ENCODE measurements around the gene KLHL18. TPM values are rescaled to one million over a fixed set of nuclear protein-coding genes. Genes with fewer than 3 reads are reported as not detected.
"Not testable (repeated sequence)": the region's sequence is repeated elsewhere in the genome, so short reads cannot be mapped to it uniquely, and the experiment has no call there.

Gene KLHL18
- total RNA-seq, 3 donors from 2014 or later (not counting 1 experiment from before 2014, with no cell fraction given): 37.3 to 47.9 (median 45.2) TPM

- DNase-seq (no peak), ATAC-seq (no peak)
- H3K9me3 ChIP-seq (ENCODE audit: control insufficient read depth, insufficient read depth, low read length): no peaks in the 10 kb centered on the region
- H3K27me3 ChIP-seq (ENCODE audit: control insufficient read depth, insufficient read depth, low read length): no peaks in the 10 kb centered on the region
- no peaks in the 10 kb centered on the region for H3K4me1 ChIP-seq (ENCODE audit: control insufficient read depth, insufficient read depth, low read length)
- Mint-ChIP-seq H3K36me3 (no peaks in the 10 kb centered on the region), H3K4me3 (no peak overlapping the region), H3K9me3 (no peaks in the 10 kb centered on the region), H3K4me1 (no peaks in the 10 kb centered on the region), H3K27me3 (ENCODE audit: low read depth in 2 of 2) (no peaks in the 10 kb centered on the region), H3K27ac (no peak overlapping the region)
- no peak overlapping the region for H3K4me3 ChIP-seq (ENCODE audit: low read length)
- H3K27ac ChIP-seq (ENCODE audit: low read length): no peak overlapping the region
- intact Hi-C loops (cut with micrococcal nuclease): no loop called here
- no peak for TF ChIP-seq CTCF (IDR thresholded peaks at IDR 0.05)
- 93% methylated on average over 14 of the region's 14 CpGs for WGBS (ENCODE audit: insufficient coverage)
- no peaks in the 10 kb centered on the region for H3K36me3 ChIP-seq (ENCODE audit: control insufficient read depth, insufficient read depth, low read length)
Measured at GRCh38 chr3:47247131-47248064, 35.3 kb upstream of the KLHL18 start.

- Histone ChIP-seq H3K9me3 (ENCODE audit: control insufficient read depth, insufficient read depth, low read length) (no peaks in the 10 kb centered on the region), H3K4me3 (ENCODE audit: low read length) (no peak overlapping the region), H3K27ac (ENCODE audit: low read length) (no peak overlapping the region), H3K36me3 (ENCODE audit: control insufficient read depth, insufficient read depth, low read length) (no peaks in the 10 kb centered on the region), H3K27me3 (ENCODE audit: control insufficient read depth, insufficient read depth, low read length) (no peaks in the 10 kb centered on the region), H3K4me1 (ENCODE audit: control insufficient read depth, insufficient read depth, low read length) (no peaks in the 10 kb centered on the region)
- Mint-ChIP-seq H3K9me3 (no peaks in the 10 kb centered on the region), H3K36me3 (no peaks in the 10 kb centered on the region), H3K4me1 (no peaks in the 10 kb centered on the region), H3K27me3 (ENCODE audit: low read depth in 2 of 2) (no peaks in the 10 kb centered on the region), H3K4me3 (no peak overlapping the region), H3K27ac (no peak overlapping the region)
- TF ChIP-seq CTCF (IDR thresholded peaks at IDR 0.05): no peak
- DNase-seq (peak in 1 of 2 donors; percentile 13), ATAC-seq (no peak)
- intact Hi-C loops (cut with micrococcal nuclease): no loop called here
- 64% methylated on average over 6 of the region's 7 CpGs for WGBS (ENCODE audit: insufficient coverage)
Measured at GRCh38 chr3:47250309-47251060, 32.3 kb upstream of the KLHL18 start.

- H3K4me3 Mint-ChIP-seq; H3K27ac Mint-ChIP-seq; H3K9me3 ChIP-seq (ENCODE audit: control insufficient read depth, insufficient read depth, low read length); H3K9me3 Mint-ChIP-seq; H3K27me3 Mint-ChIP-seq (ENCODE audit: low read depth in 2 of 2); intact Hi-C loops (cut with micrococcal nuclease); H3K27me3 ChIP-seq (ENCODE audit: control insufficient read depth, insufficient read depth, low read length); H3K36me3 Mint-ChIP-seq; ATAC-seq; H3K4me1 ChIP-seq (ENCODE audit: control insufficient read depth, insufficient read depth, low read length); H3K27ac ChIP-seq (ENCODE audit: low read length); H3K4me3 ChIP-seq (ENCODE audit: low read length); H3K36me3 ChIP-seq (ENCODE audit: control insufficient read depth, insufficient read depth, low read length); H3K4me1 Mint-ChIP-seq; DNase-seq: not testable (repeated sequence)
- WGBS (ENCODE audit: insufficient coverage): 61% methylated on average over 3 of the region's 3 CpGs
Measured at GRCh38 chr3:47251085-47251484, 31.7 kb upstream of the KLHL18 start.

- no peak for ATAC-seq
- H3K9me3 ChIP-seq (ENCODE audit: control insufficient read depth, insufficient read depth, low read length): no peaks in the 10 kb centered on the region
- no peak for TF ChIP-seq CTCF (IDR thresholded peaks at IDR 0.05)
- intact Hi-C loops (cut with micrococcal nuclease): no loop called here
- Mint-ChIP-seq H3K4me3 (no peak overlapping the region), H3K9me3 (no peaks in the 10 kb centered on the region), H3K27ac (no peak overlapping the region), H3K4me1 (no peaks in the 10 kb centered on the region), H3K36me3 (no peaks in the 10 kb centered on the region), H3K27me3 (ENCODE audit: low read depth in 2 of 2) (no peaks in the 10 kb centered on the region)
- H3K4me3 ChIP-seq (ENCODE audit: low read length): no peak overlapping the region
- no peaks in the 10 kb centered on the region for H3K4me1 ChIP-seq (ENCODE audit: control insufficient read depth, insufficient read depth, low read length)
- 61% methylated on average over 5 of the region's 5 CpGs for WGBS (ENCODE audit: insufficient coverage)
- no peak for DNase-seq
- no peaks in the 10 kb centered on the region for H3K27me3 ChIP-seq (ENCODE audit: control insufficient read depth, insufficient read depth, low read length)
- no peaks in the 10 kb centered on the region for H3K36me3 ChIP-seq (ENCODE audit: control insufficient read depth, insufficient read depth, low read length)
- H3K27ac ChIP-seq (ENCODE audit: low read length): no peak overlapping the region
Measured at GRCh38 chr3:47251689-47252088, 31.1 kb upstream of the KLHL18 start.

GRCh38 chr3:47256331-47256730 is 26.4 kb upstream of the KLHL18 start:
- intact Hi-C loops (cut with micrococcal nuclease); H3K36me3 Mint-ChIP-seq; H3K9me3 ChIP-seq (ENCODE audit: control insufficient read depth, insufficient read depth, low read length); H3K27me3 ChIP-seq (ENCODE audit: control insufficient read depth, insufficient read depth, low read length); H3K27ac ChIP-seq (ENCODE audit: low read length); H3K4me1 ChIP-seq (ENCODE audit: control insufficient read depth, insufficient read depth, low read length); H3K27me3 Mint-ChIP-seq (ENCODE audit: low read depth in 2 of 2); H3K4me3 Mint-ChIP-seq; H3K36me3 ChIP-seq (ENCODE audit: control insufficient read depth, insufficient read depth, low read length); ATAC-seq; H3K4me3 ChIP-seq (ENCODE audit: low read length); H3K9me3 Mint-ChIP-seq; DNase-seq; H3K27ac Mint-ChIP-seq; H3K4me1 Mint-ChIP-seq: not testable (repeated sequence)
- 96% methylated on average over 25 of the region's 25 CpGs for WGBS (ENCODE audit: insufficient coverage)
